Measurements from ENCODE around the gene SLC16A3. TPM values are rescaled to one million over a fixed set of nuclear protein-coding genes. Genes with fewer than 3 reads are reported as not detected.
"Not testable (repeated sequence)": the region's sequence is repeated elsewhere in the genome, so short reads cannot be mapped to it uniquely, and the experiment has no call there.

SLC16A3 gene
- total RNA-seq, 1 donor from 2014 or later: 21.0 TPM

DNA sequence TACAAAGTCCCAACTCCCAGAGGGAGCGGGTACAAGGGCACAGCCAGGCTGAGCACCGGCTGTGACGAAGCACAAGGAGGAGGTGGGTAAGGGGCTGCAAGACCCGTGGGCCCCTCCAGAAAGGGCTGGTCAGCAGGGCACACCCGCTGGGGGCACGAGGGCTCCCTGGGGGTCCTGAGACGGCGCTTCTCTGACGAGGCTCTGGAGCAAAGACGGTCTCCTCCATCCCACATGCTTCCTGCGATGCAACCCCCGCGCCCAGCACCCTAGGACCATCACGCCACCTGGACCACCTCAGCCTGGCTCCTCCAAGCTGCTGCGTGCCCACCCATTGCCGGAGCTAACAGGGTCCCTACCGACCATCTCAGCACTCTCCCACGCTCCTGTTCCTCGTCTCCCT is 24.9 kb upstream of the SLC16A3 start:
- H3K4me3 ChIP-seq: no peak overlapping the region
- no peak overlapping the region for H2AFZ ChIP-seq (replicated peaks)
- no peaks in the 10 kb centered on the region for H3F3A ChIP-seq (ENCODE audit: low read depth)
- no peak overlapping the region for H3K9ac ChIP-seq
- TF ChIP-seq EZH2phosphoT487 (IDR thresholded peaks at IDR 0.05) (no peak), EZH2 (IDR thresholded peaks at IDR 0.05) (no peak)
- TF ChIP-seq, protein P1, sequence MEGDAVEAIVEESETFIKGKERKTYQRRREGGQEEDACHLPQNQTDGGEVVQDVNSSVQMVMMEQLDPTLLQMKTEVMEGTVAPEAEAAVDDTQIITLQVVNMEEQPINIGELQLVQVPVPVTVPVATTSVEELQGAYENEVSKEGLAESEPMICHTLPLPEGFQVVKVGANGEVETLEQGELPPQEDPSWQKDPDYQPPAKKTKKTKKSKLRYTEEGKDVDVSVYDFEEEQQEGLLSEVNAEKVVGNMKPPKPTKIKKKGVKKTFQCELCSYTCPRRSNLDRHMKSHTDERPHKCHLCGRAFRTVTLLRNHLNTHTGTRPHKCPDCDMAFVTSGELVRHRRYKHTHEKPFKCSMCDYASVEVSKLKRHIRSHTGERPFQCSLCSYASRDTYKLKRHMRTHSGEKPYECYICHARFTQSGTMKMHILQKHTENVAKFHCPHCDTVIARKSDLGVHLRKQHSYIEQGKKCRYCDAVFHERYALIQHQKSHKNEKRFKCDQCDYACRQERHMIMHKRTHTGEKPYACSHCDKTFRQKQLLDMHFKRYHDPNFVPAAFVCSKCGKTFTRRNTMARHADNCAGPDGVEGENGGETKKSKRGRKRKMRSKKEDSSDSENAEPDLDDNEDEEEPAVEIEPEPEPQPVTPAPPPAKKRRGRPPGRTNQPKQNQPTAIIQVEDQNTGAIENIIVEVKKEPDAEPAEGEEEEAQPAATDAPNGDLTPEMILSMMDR (IDR thresholded peaks at IDR 0.05): no peak
- peaks cover 8% of the 10 kb centered on the region for H3K36me3 Mint-ChIP-seq
- no peak overlapping the region for H3K27ac Mint-ChIP-seq
- H3K4me1 Mint-ChIP-seq: peaks cover 10% of the 10 kb centered on the region
- no peaks in the 10 kb centered on the region for H3K4me1 ChIP-seq
- no peaks in the 10 kb centered on the region for H3K79me2 ChIP-seq (ENCODE audit: low read depth)
- no peak overlapping the region for H3K27ac ChIP-seq
- H3K27me3 Mint-ChIP-seq (ENCODE audit: insufficient read depth, low read depth): no peaks in the 10 kb centered on the region
- no peak for DNase-seq (ENCODE audit: low spot score)
- no peaks in the 10 kb centered on the region for H3K27me3 ChIP-seq
- H3K4me3 Mint-ChIP-seq: no peak overlapping the region
- peaks cover 10% of the 10 kb centered on the region for H4K20me1 ChIP-seq (ENCODE audit: low read depth)
- no peaks in the 10 kb centered on the region for H3K9me3 Mint-ChIP-seq
- no peaks in the 10 kb centered on the region for H3K36me3 ChIP-seq
- no peaks in the 10 kb centered on the region for H3K9me3 ChIP-seq (ENCODE audit: low read depth)
- H3K4me2 ChIP-seq: no peak overlapping the region

DNA sequence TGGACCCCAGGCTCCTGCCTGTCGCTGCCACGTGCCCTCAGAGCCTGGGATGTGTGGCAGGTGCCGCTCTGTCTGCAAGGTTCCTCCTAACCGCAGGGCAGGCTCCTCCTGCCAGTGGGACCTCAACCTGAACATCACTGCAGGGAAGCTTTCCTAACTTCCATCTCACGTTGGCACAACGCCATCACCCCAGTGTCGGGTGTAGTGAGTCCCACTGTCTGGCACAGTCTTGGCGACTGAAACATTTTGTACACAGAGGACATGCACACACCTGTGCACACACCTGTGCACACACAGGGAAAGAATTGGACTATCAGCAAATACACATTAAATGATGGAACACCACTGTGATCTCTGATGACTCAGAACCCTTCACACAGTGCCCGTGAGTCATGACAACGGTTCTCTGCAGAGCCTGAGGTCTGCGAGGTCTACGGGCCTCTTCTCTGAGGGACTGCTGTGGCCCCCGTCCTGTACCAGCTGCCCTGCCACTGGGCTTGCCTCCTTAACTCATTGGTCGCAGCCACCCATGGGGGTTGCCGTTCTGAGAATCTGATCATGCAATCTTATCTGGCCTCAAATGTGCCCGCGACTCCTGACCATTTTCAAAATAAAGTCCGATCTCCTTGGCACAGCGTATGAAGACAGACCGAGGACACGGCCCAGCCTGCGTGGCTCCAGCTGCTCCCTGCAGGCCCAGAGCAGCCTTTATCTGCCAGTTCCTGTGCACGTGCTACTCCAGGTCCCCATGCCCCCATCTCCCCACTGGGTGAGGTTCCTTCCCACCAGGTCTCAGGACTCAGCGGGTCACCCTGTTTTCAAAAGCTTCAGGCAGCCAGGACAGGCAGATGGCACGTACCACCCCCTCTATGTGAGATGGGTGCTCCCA is 23.8 kb upstream of the SLC16A3 start:
- Histone ChIP-seq H3K4me2 (no peak overlapping the region), H3K27me3 (no peaks in the 10 kb centered on the region), H2AFZ (replicated peaks) (no peak overlapping the region), H3K4me1 (no peaks in the 10 kb centered on the region), H3K36me3 (no peaks in the 10 kb centered on the region), H3K79me2 (ENCODE audit: low read depth) (no peaks in the 10 kb centered on the region), H3K9ac (no peak overlapping the region), H3K9me3 (ENCODE audit: low read depth) (no peaks in the 10 kb centered on the region), H3K27ac (no peak overlapping the region), H3K4me3 (no peak overlapping the region), H3F3A (ENCODE audit: low read depth) (no peaks in the 10 kb centered on the region), H4K20me1 (ENCODE audit: low read depth) (peaks cover 10% of the 10 kb centered on the region)
- peaks cover 14% of the 10 kb centered on the region for H3K4me1 Mint-ChIP-seq
- DNase-seq (ENCODE audit: low spot score): no peak
- no peak for TF ChIP-seq EZH2 (IDR thresholded peaks at IDR 0.05)
- TF ChIP-seq EZH2phosphoT487 (IDR thresholded peaks at IDR 0.05): no peak
- TF ChIP-seq, protein P1 (IDR thresholded peaks at IDR 0.05): no peak
- peak overlapping the region; percentile 53 for H3K4me3 Mint-ChIP-seq
- H3K9me3 Mint-ChIP-seq: no peaks in the 10 kb centered on the region
- H3K36me3 Mint-ChIP-seq: peaks cover 7% of the 10 kb centered on the region
- no peak overlapping the region for H3K27ac Mint-ChIP-seq
- H3K27me3 Mint-ChIP-seq (ENCODE audit: insufficient read depth, low read depth): no peaks in the 10 kb centered on the region

- H2AFZ ChIP-seq (replicated peaks): no peak overlapping the region
- H3K9ac ChIP-seq: no peak overlapping the region
Observed at GRCh38 chr17:82205720-82206508, 22.9 kb upstream of the SLC16A3 start.

DNA sequence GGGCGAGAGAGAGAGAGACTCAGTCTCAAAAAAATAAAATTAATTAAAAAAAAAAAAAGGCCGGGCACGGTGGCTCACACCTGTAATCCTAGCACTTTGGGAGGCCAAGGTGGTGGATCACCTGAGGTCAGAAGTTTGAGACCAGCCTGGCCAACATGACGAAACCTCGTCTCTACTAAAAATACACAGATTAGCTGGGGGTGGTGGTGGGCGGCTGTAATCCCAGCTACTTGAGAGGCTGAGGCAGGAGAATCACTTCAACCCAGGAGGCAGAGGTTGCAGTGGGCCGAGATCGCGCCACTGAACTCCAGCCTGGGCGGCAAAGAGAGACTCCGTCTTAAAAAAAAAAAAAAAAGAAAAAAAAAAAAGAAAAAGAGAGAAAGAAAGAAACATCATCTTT is 18.2 kb upstream of the SLC16A3 start:
- H3K27ac Mint-ChIP-seq; H2AFZ ChIP-seq (replicated peaks); H3K36me3 ChIP-seq; H3K36me3 Mint-ChIP-seq; H3K4me3 ChIP-seq; H3K27ac ChIP-seq; H3K4me2 ChIP-seq; DNase-seq (ENCODE audit: low spot score); H3K9ac ChIP-seq; H3K9me3 ChIP-seq (ENCODE audit: low read depth); H3K9me3 Mint-ChIP-seq; H3K27me3 Mint-ChIP-seq (ENCODE audit: insufficient read depth, low read depth); H4K20me1 ChIP-seq (ENCODE audit: low read depth); H3K4me1 ChIP-seq: not testable (repeated sequence)
- Histone ChIP-seq H3K27me3 (peaks cover 21% of the 10 kb centered on the region), H3K79me2 (ENCODE audit: low read depth) (peaks cover 11% of the 10 kb centered on the region), H3F3A (ENCODE audit: low read depth) (peaks cover 13% of the 10 kb centered on the region)
- peak overlapping the region; percentile 85 for H3K4me3 Mint-ChIP-seq
- peaks cover 23% of the 10 kb centered on the region for H3K4me1 Mint-ChIP-seq

More at GRCh38 chr17:82205720-82206508, 22.9 kb upstream of the SLC16A3 start:
- Histone ChIP-seq H3K27me3 (no peaks in the 10 kb centered on the region), H3K9me3 (ENCODE audit: low read depth) (no peaks in the 10 kb centered on the region), H3K4me3 (no peak overlapping the region), H3K27ac (no peak overlapping the region), H3K36me3 (no peaks in the 10 kb centered on the region), H3K4me1 (no peaks in the 10 kb centered on the region), H3K79me2 (ENCODE audit: low read depth) (no peaks in the 10 kb centered on the region), H3K4me2 (no peak overlapping the region), H4K20me1 (ENCODE audit: low read depth) (peaks cover 10% of the 10 kb centered on the region), H3F3A (ENCODE audit: low read depth) (no peaks in the 10 kb centered on the region)
- Mint-ChIP-seq H3K9me3 (no peaks in the 10 kb centered on the region), H3K4me1 (peaks cover 15% of the 10 kb centered on the region), H3K27me3 (ENCODE audit: insufficient read depth, low read depth) (no peaks in the 10 kb centered on the region), H3K27ac (peak overlapping the region; percentile 21), H3K4me3 (peak overlapping the region; percentile 59), H3K36me3 (peaks cover 8% of the 10 kb centered on the region)
- TF ChIP-seq EZH2 (IDR thresholded peaks at IDR 0.05): no peak
- TF ChIP-seq, protein P1 (IDR thresholded peaks at IDR 0.05): peak; percentile 86
- peak; percentile 89 for DNase-seq (ENCODE audit: low spot score)

All from neural progenitor cell (in vitro differentiated cells).